ENCODE results near the gene PTAFR. TPM values are rescaled to one million over a fixed set of nuclear protein-coding genes. Genes with fewer than 3 reads are reported as not detected.

The PTAFR gene
- total and polyA plus RNA-seq, 2 of the 8 experiments (the other 6 are each of a cell fraction or from before 2014, with no cell fraction given) = 1.2 to 4.9 TPM

GRCh38 chr1:28193701-28194161 is 17.2 kb upstream of the PTAFR start (continued):
- TF ChIP-seq CHD2 (IDR thresholded peaks at IDR 0.05; ENCODE audit: low read length) = no peak
- no peak for TF ChIP-seq ATF2 (IDR thresholded peaks at IDR 0.05; ENCODE audit: low read length)
- no peak for TF ChIP-seq CREB1 (IDR thresholded peaks at IDR 0.05)
- TF ChIP-seq PHF8 (conservative IDR thresholded peaks at IDR 0.05; ENCODE audit: low read depth, low read length) = no peak
- no peak for TF ChIP-seq SAP30 (IDR thresholded peaks at IDR 0.05; ENCODE audit: insufficient read depth, insufficient replicate concordance, low read length)
- no peak for TF ChIP-seq FOSL1 (IDR thresholded peaks at IDR 0.05; ENCODE audit: insufficient read depth, low read depth, low read length)
